ENCODE data around the gene APOBEC3H. TPM values are rescaled to one million over a fixed set of nuclear protein-coding genes. Genes with fewer than 3 reads are reported as not detected.
"Not testable (repeated sequence)": the region's sequence is repeated elsewhere in the genome, so short reads cannot be mapped to it uniquely, and the experiment has no call there.

Gene APOBEC3H
- total RNA-seq, 1 donor from 2014 or later: 0.41 TPM

- no peaks in the 10 kb centered on the region for H3K9me3 ChIP-seq (replicated peaks)
- H3K27me3 ChIP-seq (ENCODE audit: low read depth): no peaks in the 10 kb centered on the region
- DNase-seq: no peak
- H3K36me3 ChIP-seq: no peaks in the 10 kb centered on the region
- peaks cover 7% of the 10 kb centered on the region for H3K4me1 ChIP-seq
- H3K4me3 ChIP-seq: no peak overlapping the region
- no peak for TF ChIP-seq CTCF (IDR thresholded peaks at IDR 0.05; ENCODE audit: borderline replicate concordance)
- intact Hi-C loops (cut with micrococcal nuclease): no loop called here
- no peak overlapping the region for H3K27ac ChIP-seq (replicated peaks)
Measured at GRCh38 chr22:39068033-39068785, 28.8 kb upstream of the APOBEC3H start.

GRCh38 chr22:39070186-39070585 is 26.9 kb upstream of the APOBEC3H start:
- no peaks in the 10 kb centered on the region for H3K9me3 ChIP-seq (replicated peaks)
- peaks cover 7% of the 10 kb centered on the region for H3K4me1 ChIP-seq
- no peak overlapping the region for H3K4me3 ChIP-seq
- DNase-seq: no peak
- H3K27me3 ChIP-seq (ENCODE audit: low read depth): no peaks in the 10 kb centered on the region
- H3K27ac ChIP-seq (replicated peaks): no peak overlapping the region
- no peaks in the 10 kb centered on the region for H3K36me3 ChIP-seq
- no peak for TF ChIP-seq CTCF (IDR thresholded peaks at IDR 0.05; ENCODE audit: borderline replicate concordance)
- intact Hi-C loops (cut with micrococcal nuclease): no loop called here

- DNase-seq; H3K9me3 ChIP-seq (replicated peaks); H3K36me3 ChIP-seq; intact Hi-C loops (cut with micrococcal nuclease); H3K4me3 ChIP-seq; H3K27me3 ChIP-seq (ENCODE audit: low read depth); H3K27ac ChIP-seq (replicated peaks): not testable (repeated sequence)
- peaks cover 12% of the 10 kb centered on the region for H3K4me1 ChIP-seq
Measured at GRCh38 chr22:39072581-39072981, 24.5 kb upstream of the APOBEC3H start.

GRCh38 chr22:39073981-39074380 is 23.1 kb upstream of the APOBEC3H start:
- intact Hi-C loops (cut with micrococcal nuclease): no loop called here
- H3K36me3 ChIP-seq: no peaks in the 10 kb centered on the region
- H3K27me3 ChIP-seq (ENCODE audit: low read depth): no peaks in the 10 kb centered on the region
- H3K27ac ChIP-seq (replicated peaks): no peak overlapping the region
- H3K9me3 ChIP-seq (replicated peaks): no peaks in the 10 kb centered on the region
- no peak overlapping the region for H3K4me3 ChIP-seq
- peaks cover 14% of the 10 kb centered on the region for H3K4me1 ChIP-seq
- DNase-seq: no peak
- TF ChIP-seq CTCF (IDR thresholded peaks at IDR 0.05; ENCODE audit: borderline replicate concordance): no peak

GRCh38 chr22:39076155-39077025 is 20.7 kb upstream of the APOBEC3H start:
- H3K9me3 ChIP-seq (replicated peaks); H3K27me3 ChIP-seq (ENCODE audit: low read depth); DNase-seq; intact Hi-C loops (cut with micrococcal nuclease); H3K36me3 ChIP-seq: not testable (repeated sequence)
- Histone ChIP-seq H3K27ac (replicated peaks) (peak overlapping the region; percentile 42), H3K4me1 (peaks cover 14% of the 10 kb centered on the region), H3K4me3 (peak overlapping the region; percentile 71)

GRCh38 chr22:39077026-39077840 is 19.8 kb upstream of the APOBEC3H start, which contains the start of gene APOBEC3G:
Gene APOBEC3G (plus strand): TSS chr22:39077275. CDS start chr22:39077362, 87 bp downstream.
- peak; percentile 57 for DNase-seq
- peak within 1 kb of the TSS; percentile 71 for H3K4me3 ChIP-seq
- peak within 1 kb of the TSS; percentile 83 for H3K27ac ChIP-seq (replicated peaks)
- H3K36me3 ChIP-seq; H3K27me3 ChIP-seq (ENCODE audit: low read depth); H3K9me3 ChIP-seq (replicated peaks); intact Hi-C loops (cut with micrococcal nuclease): not testable (repeated sequence)
- peaks cover 14% of the 10 kb centered on the region for H3K4me1 ChIP-seq

- intact Hi-C loops (cut with micrococcal nuclease); DNase-seq; H3K9me3 ChIP-seq (replicated peaks); H3K27me3 ChIP-seq (ENCODE audit: low read depth); H3K36me3 ChIP-seq: not testable (repeated sequence)
- Histone ChIP-seq H3K27ac (replicated peaks) (peak overlapping the region; percentile 83), H3K4me3 (peak overlapping the region; percentile 71), H3K4me1 (peaks cover 14% of the 10 kb centered on the region)
Measured at GRCh38 chr22:39077912-39078311, 19.1 kb upstream of the APOBEC3H start.

Data from left ventricle myocardium inferior (tissue), 1 donor.